CD4-positive, alpha-beta memory T cell (primary cell): ENCODE results near the gene GLIS1. TPM values are rescaled to one million over a fixed set of nuclear protein-coding genes. Genes with fewer than 3 reads are reported as not detected.

ENCODE experiments used
- CTCF ChIA-PET: fragments of 350-600 bp; sonication (Branson Sonifier 250); formaldehyde crosslinking; loops from one replicate; lab custom pipeline; 2021; ENCODE audit warnings: inconsistent platforms; ENCODE audit not compliant: partially characterized antibody; lab: Charles Lee
- POLR2A ChIA-PET: fragments of 350-600 bp; sonication (Branson Sonifier 250); formaldehyde crosslinking; loops from one replicate; lab custom pipeline; 2021; ENCODE audit not compliant: partially characterized antibody; lab: Charles Lee
- DNase-seq, 5 donors: peaks; one replicate each; pipeline versions ENCODE4 v3.0.0 to v3.0.0-alpha.2; 2020 to 2022; ENCODE audit warnings: mixed read lengths in 1 of 5
- H3K27ac ChIP-seq: one replicate; pipeline ENCODE4 v1.7.0; 2013; ENCODE audit warnings: low read depth, low read length
- H3K27me3 ChIP-seq: 2 replicates; pipeline ENCODE4 v1.7.0; 2013; ENCODE audit warnings: mild to moderate bottlenecking, low read length, moderate library complexity; ENCODE audit not compliant: insufficient read depth
- H3K36me3 ChIP-seq: 2 replicates; pipeline ENCODE4 v1.7.0; 2013; ENCODE audit warnings: mild to moderate bottlenecking, low read length, moderate library complexity; ENCODE audit not compliant: insufficient read depth
- H3K4me1 ChIP-seq: 2 replicates; pipeline ENCODE4 v1.7.0; 2013; ENCODE audit warnings: mild to moderate bottlenecking, low read length, moderate library complexity; ENCODE audit not compliant: insufficient read depth
- H3K4me3 ChIP-seq, 2 donors: one replicate each; pipeline ENCODE4 v1.7.0; 2013; ENCODE audit warnings: low read length in 2 of 2, mild to moderate bottlenecking in 1 of 2
- H3K9me3 ChIP-seq, 2 donors: one replicate each; pipeline ENCODE4 v1.7.0; 2013; ENCODE audit warnings: low read length in 2 of 2, control low read depth in 1 of 2; ENCODE audit not compliant: control insufficient read depth in 1 of 2
- H3K27ac Mint-ChIP-seq, 7 donors: one replicate each; pipeline ENCODE4 v1.8.0; 2020 to 2021; ENCODE audit warnings: mixed read lengths in 7 of 7, mild to moderate bottlenecking in 6 of 7, inconsistent platforms in 3 of 7, moderate library complexity in 3 of 7
- H3K27me3 Mint-ChIP-seq, 2 donors: one replicate each; pipeline ENCODE4 v1.8.0; 2020 to 2021; ENCODE audit warnings: mixed read lengths in 2 of 2
- H3K36me3 Mint-ChIP-seq, 2 donors: one replicate each; pipeline ENCODE4 v1.8.0; 2020 to 2021; ENCODE audit warnings: mixed read lengths in 2 of 2, inconsistent platforms in 1 of 2, mild to moderate bottlenecking in 1 of 2
- H3K4me1 Mint-ChIP-seq, 4 donors: one replicate each; pipeline ENCODE4 v1.8.0; 2020 to 2021; ENCODE audit warnings: mixed read lengths in 4 of 4, mild to moderate bottlenecking in 1 of 4
- H3K4me3 Mint-ChIP-seq, 8 donors: one replicate each; pipeline ENCODE4 v1.8.0; 2020 to 2021; ENCODE audit warnings: mixed read lengths in 8 of 8, mild to moderate bottlenecking in 7 of 8, moderate library complexity in 6 of 8, inconsistent platforms in 3 of 8
- H3K9me3 Mint-ChIP-seq, 8 donors: one replicate each; pipeline ENCODE4 v1.8.0; 2020 to 2021; ENCODE audit warnings: mixed read lengths in 8 of 8, mild to moderate bottlenecking in 5 of 8, inconsistent platforms in 3 of 8, moderate library complexity in 1 of 8
- intact Hi-C: fragments of 100-400 bp; cut with micrococcal nuclease; formaldehyde crosslinking; loops from one replicate; pipeline ENCODE4 v1.15.1; 2023
- polyA plus RNA-seq, 2 donors: library from polyadenylated mRNA; unstranded; fragments of 300-500 nt; fragmentation: Illumina TruSeq; gene quantifications; one replicate each; pipeline ENCODE4 v1.2.3, GENCODE V29; 2021
- total RNA-seq, 2 experiments: library from RNA; stranded (reverse); gene quantifications; one replicate each; pipeline ENCODE4 v1.2.3, GENCODE V29; 2021

GLIS1 gene
- total and polyA plus RNA-seq, 4 experiments from 2014 or later: not detected

DNA sequence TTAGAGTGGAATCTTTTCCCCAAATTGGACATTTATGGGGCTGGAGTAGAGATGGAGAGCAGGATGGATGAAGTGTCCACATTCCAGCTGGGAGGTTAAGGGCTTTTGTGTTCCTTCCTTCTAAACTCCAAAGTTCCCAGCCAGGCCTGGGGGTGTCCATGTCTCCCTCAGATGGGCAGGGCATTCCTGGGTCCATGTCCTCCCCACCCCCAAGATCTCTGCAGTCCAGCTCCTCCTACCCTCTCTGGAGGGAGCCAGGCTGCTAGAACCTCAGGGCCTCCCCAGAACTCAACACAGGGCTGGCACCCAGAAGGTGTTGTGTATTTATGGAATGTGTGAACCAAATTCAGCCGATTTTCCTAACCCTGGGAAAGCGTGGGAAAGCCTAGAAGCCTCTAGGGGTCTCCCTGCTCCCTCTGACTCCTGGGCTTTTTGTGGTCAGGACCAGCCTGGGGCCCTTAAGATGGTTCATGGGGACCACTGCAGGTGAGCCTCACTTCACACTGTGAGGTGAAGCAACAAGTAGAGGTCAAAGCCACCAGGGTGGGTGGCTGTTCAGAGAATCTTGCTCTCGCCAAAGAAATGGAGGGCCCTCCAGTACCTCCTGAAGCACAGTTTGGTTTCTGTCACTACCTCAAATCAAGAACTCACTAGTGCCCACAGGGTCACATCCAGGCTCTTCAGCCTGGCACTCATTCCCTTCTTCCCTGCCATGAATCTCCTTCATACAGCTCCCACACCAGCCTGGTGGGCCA, 54.8 kb downstream of the GLIS1 start:
- ChIA-PET CTCF (interaction anchor here (1.8 kb wide), 1 partner anchor 200 kb away, joined by 5 read pairs; no protein-coding TSS in a partner anchor), POLR2A (no interaction called here)
- Histone ChIP-seq H3K9me3 (no peaks in the 10 kb centered on the region), H3K4me3 (no peak overlapping the region), H3K36me3 (no peaks in the 10 kb centered on the region), H3K4me1 (peaks cover 5% of the 10 kb centered on the region), H3K27me3 (no peaks in the 10 kb centered on the region), H3K27ac (no peak overlapping the region)
- Mint-ChIP-seq H3K36me3 (no peaks in the 10 kb centered on the region), H3K27me3 (peaks cover 16 to 20% of the 10 kb centered on the region in 2 donors), H3K27ac (no peak overlapping the region), H3K4me1 (peaks cover 5 to 7% (median 6%) of the 10 kb centered on the region in 4 donors), H3K9me3 (peaks cover 0 to 2% (median 0%) of the 10 kb centered on the region in 8 donors), H3K4me3 (no peak overlapping the region)
- intact Hi-C loops: loop anchor here (2.0 to 5.0 kb wide), 2 partner anchors 292 to 405 kb away; no protein-coding TSS in a partner anchor
- DNase-seq: no peak

DNA sequence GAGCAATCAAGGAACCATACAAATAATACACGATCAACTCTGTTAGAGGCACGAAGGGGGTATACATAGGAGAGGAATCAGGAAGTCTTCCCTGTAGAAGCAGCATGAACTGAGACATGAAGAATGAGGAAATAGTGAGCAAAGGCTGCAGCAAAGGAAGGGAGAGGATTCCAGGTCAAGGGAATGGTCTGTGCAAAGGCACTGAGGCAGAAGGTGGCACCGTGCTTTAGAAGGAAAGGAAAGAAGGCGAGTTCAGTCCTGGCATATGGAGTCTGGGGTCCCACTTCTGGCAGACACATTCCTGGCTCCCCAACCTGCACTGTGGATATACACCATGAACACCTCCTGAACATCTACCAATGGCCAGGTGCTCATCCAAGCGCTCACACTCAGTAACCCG, 56.1 kb downstream of the GLIS1 start:
- Mint-ChIP-seq H3K36me3 (no peaks in the 10 kb centered on the region), H3K4me1 (peaks cover 5 to 7% (median 6%) of the 10 kb centered on the region in 4 donors), H3K9me3 (peaks cover 0 to 2% (median 0%) of the 10 kb centered on the region in 8 donors), H3K27me3 (peaks cover 14 to 18% of the 10 kb centered on the region in 2 donors), H3K4me3 (no peak overlapping the region), H3K27ac (no peak overlapping the region)
- intact Hi-C loops: loop anchor here (1.0 to 5.0 kb wide), 3 partner anchors 198 to 404 kb away; no protein-coding TSS in a partner anchor
- Histone ChIP-seq H3K4me3 (no peak overlapping the region), H3K9me3 (no peaks in the 10 kb centered on the region), H3K4me1 (peaks cover 5% of the 10 kb centered on the region), H3K36me3 (no peaks in the 10 kb centered on the region), H3K27ac (no peak overlapping the region), H3K27me3 (no peaks in the 10 kb centered on the region)
- POLR2A ChIA-PET: no interaction called here
- CTCF ChIA-PET: interaction anchor here (0.8 to 1.8 kb wide), 7 partner anchors 14 to 407 kb away, joined by 3 to 5 read pairs (median 3); no protein-coding TSS in a partner anchor
- DNase-seq: no peak

DNA sequence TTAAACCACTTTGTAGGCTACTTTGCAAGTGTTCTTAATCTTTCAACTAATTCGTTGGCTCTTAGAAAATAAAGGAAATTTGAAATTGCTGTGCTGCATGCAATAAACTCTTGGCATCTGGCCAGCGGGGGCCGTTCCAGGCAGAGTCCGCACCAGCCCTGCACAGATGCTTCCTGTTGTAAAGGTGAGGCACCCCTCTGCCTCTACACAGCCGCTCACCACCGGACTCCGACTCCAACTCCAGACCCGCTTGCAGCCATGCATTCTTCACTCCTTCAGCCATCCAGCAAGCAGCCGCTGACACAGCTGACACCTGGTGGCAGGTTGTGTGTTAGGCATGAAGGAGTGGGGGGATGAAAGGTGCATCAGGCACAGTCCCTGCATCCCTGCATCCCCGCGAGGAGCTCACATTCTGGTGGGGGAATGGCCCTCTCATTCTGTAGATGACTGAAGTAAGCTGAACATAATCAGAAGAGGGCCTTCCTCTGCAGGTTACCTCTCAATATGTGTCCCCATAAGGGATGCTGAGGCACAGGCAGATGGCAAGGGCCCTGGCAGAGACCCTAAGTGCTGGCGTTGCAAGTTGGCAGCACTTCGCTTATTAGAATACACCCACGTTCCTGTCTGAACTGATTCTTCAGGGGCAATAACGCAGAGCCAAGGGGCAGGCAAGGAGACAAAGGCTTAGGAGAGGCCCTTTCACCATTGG, 56.8 kb downstream of the GLIS1 start:
- Histone ChIP-seq H3K4me3 (no peak overlapping the region), H3K9me3 (no peaks in the 10 kb centered on the region), H3K27me3 (no peaks in the 10 kb centered on the region), H3K4me1 (peaks cover 5% of the 10 kb centered on the region), H3K27ac (no peak overlapping the region), H3K36me3 (no peaks in the 10 kb centered on the region)
- H3K27me3 Mint-ChIP-seq: peaks cover 16 to 18% of the 10 kb centered on the region in 2 donors
- peaks cover 5 to 7% (median 6%) of the 10 kb centered on the region in 4 donors for H3K4me1 Mint-ChIP-seq
- intact Hi-C loops: loop anchor here (1.0 to 5.0 kb wide), 3 partner anchors 197 to 403 kb away; no protein-coding TSS in a partner anchor
- DNase-seq: peak in 4 of 5 donors; percentile 19 to 22 (median 20)
- CTCF ChIA-PET: interaction anchor here (0.8 to 1.8 kb wide), 7 partner anchors 13 to 406 kb away, joined by 3 to 5 read pairs (median 3); no protein-coding TSS in a partner anchor
- peaks cover 0 to 2% (median 0%) of the 10 kb centered on the region in 8 donors for H3K9me3 Mint-ChIP-seq
- H3K36me3 Mint-ChIP-seq: no peaks in the 10 kb centered on the region
- H3K4me3 Mint-ChIP-seq: peak overlapping the region in 7 of 8 donors; percentile 27 to 72 (median 45)
- POLR2A ChIA-PET: no interaction called here
- H3K27ac Mint-ChIP-seq: peak overlapping the region in 1 of 7 donors; percentile 66

DNA sequence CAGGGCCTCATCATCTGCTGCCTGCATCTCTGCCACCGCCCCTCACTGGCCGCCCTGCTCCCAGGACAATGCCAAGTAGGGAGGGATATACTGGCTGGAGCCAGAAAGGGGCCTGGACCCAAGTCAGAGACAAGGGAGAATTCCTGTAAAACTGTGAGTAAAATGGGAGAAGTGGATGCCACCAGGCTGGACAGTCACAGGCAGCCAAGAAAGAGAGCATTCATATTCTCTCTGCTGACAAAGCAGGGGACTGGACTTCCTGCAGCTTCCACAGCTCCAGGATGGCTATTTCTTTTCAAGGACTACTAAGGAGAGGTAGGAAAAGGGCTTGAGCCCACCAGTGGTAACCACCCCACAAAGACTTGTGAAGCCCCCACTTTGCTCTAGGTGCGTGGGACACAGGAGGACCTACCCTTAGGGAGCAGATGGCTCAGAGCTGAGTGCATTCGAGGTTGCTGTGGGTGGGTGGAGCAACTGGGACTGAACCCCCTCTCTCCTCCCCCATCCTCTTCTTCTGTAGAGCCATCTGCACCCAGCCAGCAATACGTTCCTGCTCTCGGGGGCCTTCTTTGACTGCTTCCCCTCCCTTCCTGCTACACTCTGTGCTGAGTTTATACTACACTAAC, 57.5 kb downstream of the GLIS1 start:
- Mint-ChIP-seq H3K27me3 (peaks cover 14 to 17% of the 10 kb centered on the region in 2 donors), H3K9me3 (peaks cover 0 to 2% (median 0%) of the 10 kb centered on the region in 8 donors), H3K27ac (peak overlapping the region in 1 of 7 donors; percentile 66), H3K4me1 (peaks cover 5 to 7% (median 6%) of the 10 kb centered on the region in 4 donors), H3K36me3 (no peaks in the 10 kb centered on the region), H3K4me3 (peak overlapping the region in 5 of 8 donors; percentile 35 to 72 (median 48))
- CTCF ChIA-PET: interaction anchor here (1.2 to 1.8 kb wide), 4 partner anchors 24 to 405 kb away, joined by 3 to 4 read pairs (median 3); no protein-coding TSS in a partner anchor
- H3K27me3 ChIP-seq: no peaks in the 10 kb centered on the region
- peaks cover 5% of the 10 kb centered on the region for H3K4me1 ChIP-seq
- no peak for DNase-seq
- H3K9me3 ChIP-seq: no peaks in the 10 kb centered on the region
- intact Hi-C loops: loop anchor here (5.0 kb wide), 1 partner anchor 289 kb away; no protein-coding TSS in a partner anchor
- no peak overlapping the region for H3K4me3 ChIP-seq
- H3K27ac ChIP-seq: no peak overlapping the region
- POLR2A ChIA-PET: no interaction called here
- no peaks in the 10 kb centered on the region for H3K36me3 ChIP-seq

DNA sequence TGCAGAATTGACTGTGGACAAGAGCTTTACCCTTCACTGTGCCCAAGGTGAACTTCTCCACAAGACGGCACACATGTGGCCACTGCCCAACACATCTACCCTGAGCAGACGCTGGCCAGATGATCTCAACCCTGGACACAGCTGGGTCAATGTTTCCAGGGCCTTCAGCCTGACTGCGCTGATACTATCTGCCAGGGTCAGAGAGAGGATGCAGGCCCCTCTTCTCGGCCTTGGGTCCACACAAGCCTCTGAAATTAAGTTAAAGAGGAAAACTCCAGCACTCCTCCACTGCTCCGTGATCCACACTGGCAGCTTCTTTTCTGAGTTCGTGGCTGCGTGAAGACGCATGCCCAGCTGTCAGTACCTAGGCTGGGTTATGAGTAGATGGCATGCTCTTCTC, 58.1 kb downstream of the GLIS1 start:
- CTCF ChIA-PET: no interaction called here
- POLR2A ChIA-PET: no interaction called here
- H3K27ac ChIP-seq: no peak overlapping the region
- no peaks in the 10 kb centered on the region for H3K9me3 ChIP-seq
- no peak for DNase-seq
- Mint-ChIP-seq H3K4me1 (peaks cover 5 to 7% (median 6%) of the 10 kb centered on the region in 4 donors), H3K9me3 (peaks cover 0 to 2% (median 0%) of the 10 kb centered on the region in 8 donors), H3K36me3 (no peaks in the 10 kb centered on the region), H3K27ac (no peak overlapping the region), H3K27me3 (peaks cover 10 to 12% of the 10 kb centered on the region in 2 donors), H3K4me3 (no peak overlapping the region)
- H3K4me3 ChIP-seq: no peak overlapping the region
- peaks cover 5% of the 10 kb centered on the region for H3K4me1 ChIP-seq
- no peaks in the 10 kb centered on the region for H3K36me3 ChIP-seq
- no peaks in the 10 kb centered on the region for H3K27me3 ChIP-seq
- intact Hi-C loops: loop anchor here (5.0 kb wide), 1 partner anchor 289 kb away; no protein-coding TSS in a partner anchor

DNA sequence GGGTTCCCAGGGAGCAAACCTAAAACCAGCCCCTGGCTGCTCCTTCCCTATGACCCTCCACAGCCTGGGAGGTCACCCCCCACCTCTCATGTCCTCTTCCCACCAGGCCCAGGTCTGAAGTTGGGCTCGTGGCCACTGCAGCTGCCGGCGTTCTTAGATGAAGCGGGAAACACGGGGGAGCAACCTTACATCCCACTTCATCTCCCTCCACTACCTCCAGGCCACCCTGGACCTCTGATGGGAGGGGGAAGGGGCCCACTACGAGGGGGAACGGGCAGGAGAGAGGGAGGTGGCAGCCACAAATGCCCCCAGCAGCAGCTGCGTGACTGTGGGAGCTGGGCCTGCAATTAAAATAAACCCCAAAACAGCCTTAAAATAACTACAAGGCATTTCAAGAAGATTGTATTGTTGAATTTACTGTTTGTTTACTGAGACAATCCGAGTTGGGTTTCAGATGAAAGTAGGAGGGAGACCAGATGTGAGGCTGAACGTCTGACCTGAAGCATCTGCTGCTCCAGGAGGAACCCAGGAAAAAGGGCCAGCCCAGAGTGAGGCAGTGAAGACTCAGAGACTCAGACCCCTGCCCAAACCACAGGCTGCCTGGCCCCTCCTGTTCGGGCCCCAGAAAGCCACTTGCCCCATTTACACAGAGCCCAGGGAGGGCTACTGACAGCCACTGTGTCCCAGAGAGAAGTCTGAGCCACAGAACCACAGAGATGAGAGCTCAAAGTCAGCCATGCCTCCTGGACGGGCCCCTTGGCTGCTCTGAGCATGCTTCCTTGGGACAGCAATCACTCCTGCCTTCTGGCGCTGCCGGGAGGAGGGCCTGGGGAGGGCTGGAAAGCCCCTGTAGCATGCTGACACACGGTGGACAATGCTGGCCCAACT, 59.8 kb downstream of the GLIS1 start:
- ChIA-PET CTCF (interaction anchor here (0.5 to 1.3 kb wide), 2 partner anchors 195 to 288 kb away, joined by 3 read pairs; no protein-coding TSS in a partner anchor), POLR2A (no interaction called here)
- Mint-ChIP-seq H3K27ac (no peak overlapping the region), H3K36me3 (no peaks in the 10 kb centered on the region), H3K9me3 (no peaks in the 10 kb centered on the region), H3K4me3 (no peak overlapping the region), H3K27me3 (peaks cover 4 to 6% of the 10 kb centered on the region in 2 donors), H3K4me1 (peaks cover 5 to 7% (median 6%) of the 10 kb centered on the region in 4 donors)
- Histone ChIP-seq H3K27ac (no peak overlapping the region), H3K36me3 (no peaks in the 10 kb centered on the region), H3K4me1 (peaks cover 5% of the 10 kb centered on the region), H3K4me3 (no peak overlapping the region), H3K9me3 (no peaks in the 10 kb centered on the region), H3K27me3 (no peaks in the 10 kb centered on the region)
- DNase-seq: no peak
- intact Hi-C loops: no loop called here
